Measurements from ENCODE around the gene SHFL.

Gene SHFL

DNA sequence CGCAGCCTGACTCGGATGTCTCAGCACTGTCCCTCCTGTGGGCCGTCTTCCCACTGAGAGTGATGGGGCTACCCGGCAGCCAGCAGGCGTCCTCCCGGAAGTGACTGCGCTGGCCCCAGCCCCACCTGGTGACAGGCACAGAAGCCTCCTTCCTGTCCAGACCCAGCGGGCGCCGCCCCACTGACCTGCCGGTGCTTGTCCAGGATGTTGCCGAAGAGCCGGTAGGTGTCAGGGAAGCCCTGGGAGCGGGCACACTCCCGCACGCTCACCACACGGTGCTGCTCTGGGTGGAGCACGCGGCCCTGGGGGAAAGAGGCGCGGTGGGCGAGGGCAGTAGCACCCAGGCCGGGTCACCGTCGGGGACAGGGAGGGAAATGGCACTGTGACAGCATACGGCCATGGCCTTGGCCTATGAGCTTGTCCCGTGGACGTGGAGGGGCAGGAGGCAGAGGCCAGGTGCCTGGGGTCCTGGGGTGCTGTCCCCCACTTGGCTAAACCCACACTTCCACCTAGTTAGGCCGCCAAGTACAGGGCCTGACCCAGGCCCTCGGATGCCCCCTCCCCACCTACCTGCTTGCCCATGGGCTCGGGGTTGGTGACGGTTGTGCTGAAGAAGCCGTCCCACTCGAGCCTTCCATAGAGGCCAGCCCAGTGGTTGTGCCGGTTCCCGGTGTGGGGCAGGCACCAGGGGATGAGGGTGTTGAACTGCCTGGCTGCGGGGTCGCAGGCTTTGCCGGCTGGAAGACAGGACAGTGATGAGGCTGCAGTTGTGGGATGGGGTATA is 49.6 kb downstream of the SHFL start:
- DNase-seq: no peak

DNA sequence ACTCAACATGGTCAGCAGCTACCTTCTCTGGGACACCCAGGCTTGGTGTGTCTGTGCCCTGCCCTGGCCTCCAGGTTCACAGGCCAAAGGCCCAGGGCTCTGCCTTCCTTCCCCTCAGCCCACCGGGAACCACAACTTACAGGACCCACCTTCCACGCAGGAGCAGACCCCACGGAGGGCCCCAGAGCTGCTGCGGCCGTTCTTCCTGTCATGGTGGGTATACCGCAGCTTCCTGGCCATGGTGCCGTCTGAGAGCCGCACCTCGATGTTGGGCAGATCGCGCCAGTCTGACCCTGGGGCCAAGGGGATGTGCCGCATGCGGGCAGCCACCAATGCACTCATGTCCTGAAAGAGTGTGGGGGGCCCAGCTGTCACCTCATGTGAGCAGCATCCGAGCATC is 50.8 kb downstream of the SHFL start:
- no peak for DNase-seq

DNA sequence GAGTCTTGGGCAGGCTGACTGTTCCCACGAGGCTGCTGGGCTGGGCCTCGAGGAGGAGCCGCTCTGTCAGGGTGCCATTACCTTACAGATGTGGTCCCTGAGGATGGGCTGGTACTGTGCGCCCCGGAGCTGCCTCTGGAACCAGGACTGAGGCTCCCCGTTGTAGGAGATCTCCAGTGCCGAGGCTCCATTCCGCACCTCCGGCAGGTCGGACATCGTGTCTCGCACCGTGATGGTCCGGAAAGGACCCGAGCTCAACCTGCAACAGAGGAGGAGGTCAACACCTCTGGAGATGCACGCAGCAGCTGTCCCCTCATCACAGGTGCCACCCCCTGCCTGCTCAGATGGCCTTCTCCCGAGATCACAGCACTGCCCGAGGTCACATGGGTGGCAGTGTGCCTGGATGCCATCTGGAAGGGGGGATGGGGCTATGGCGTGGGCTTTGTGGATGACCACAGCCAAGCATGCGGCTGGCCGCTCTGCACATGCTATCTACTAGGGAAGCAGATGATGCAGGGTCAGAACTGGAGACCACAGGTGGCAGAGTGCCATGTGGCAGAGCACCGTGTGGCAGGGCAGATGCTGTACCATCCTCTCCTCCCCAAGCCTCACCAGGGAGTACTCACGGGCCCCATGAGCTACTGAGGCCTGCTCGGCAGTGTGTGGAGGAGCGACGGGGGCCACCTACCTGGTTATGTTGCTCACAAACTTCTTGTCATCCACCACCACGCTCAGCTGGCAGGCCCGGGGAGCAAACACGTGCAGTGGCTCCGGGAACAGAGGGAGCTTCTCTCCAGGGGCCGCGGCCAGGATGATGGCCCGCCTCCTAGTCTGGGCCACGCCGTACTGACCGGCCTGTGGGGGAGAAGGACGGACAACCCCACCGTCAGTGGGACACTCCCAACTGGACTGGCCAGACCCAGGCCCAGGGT is 51.9 kb downstream of the SHFL start:
- DNase-seq: no peak

DNA sequence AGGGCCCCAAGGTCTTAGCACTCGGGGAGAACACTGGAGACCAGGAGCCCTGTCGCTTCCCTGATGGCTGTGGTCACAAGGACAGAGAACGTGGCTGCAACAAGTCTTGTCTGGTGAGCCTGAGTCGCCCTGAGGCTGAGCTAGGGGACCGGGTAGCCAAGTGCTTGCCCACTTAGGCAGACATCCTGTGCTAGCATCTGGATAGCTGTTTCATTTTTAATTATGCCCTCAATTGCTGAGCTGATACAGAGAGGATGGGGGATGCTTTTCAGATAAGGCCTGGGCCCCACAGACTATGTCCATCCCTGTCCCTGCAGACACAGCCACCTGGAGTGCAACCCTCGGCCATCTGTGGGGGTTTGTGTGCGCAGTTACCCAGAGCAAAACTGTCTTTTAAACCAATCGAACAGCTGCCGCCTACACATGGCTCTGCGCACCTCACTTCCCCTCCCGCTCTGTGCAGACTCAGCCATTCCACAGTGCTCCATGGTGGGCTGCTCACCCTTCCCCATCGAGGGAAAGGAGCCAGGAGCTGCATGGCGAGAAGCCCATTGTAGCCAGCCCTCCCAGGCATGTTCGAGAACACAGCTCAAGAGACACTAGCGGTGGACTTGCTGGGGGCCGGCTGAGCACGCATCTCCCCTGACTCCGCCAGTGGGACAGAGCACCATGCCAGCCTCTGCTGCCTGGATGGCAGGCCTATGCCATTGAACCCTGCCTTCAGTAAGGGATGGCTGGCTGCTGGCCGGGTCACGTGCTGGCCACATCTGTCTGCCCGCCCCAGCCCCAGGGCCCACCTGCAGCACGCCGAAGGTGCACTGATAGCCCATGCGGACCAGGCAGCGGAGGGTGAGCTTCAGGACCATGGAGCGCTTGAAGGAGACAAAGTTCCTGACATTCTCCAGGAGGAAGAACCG is 53.0 kb downstream of the SHFL start:
- DNase-seq: no peak

DNA sequence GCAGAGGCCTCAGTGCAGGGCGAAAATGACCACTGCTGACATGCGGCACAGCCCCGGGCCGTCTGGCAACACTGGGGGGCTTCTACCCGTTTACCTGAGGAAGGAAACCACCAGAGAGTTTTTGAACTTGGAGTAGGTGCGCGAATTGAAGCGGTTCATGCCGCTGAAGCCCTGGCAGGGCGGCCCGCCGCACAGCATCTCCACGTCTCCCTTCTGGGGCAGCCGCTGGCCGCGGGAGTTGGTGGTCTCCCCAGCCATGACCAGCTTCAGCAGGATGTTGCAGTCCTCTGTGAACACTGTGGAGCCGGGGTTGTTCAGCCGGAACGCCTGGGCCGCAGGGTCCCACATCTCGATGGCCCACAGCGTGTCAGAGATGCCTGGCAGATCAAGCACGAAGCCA is 53.8 kb downstream of the SHFL start:
- no peak for DNase-seq

DNA sequence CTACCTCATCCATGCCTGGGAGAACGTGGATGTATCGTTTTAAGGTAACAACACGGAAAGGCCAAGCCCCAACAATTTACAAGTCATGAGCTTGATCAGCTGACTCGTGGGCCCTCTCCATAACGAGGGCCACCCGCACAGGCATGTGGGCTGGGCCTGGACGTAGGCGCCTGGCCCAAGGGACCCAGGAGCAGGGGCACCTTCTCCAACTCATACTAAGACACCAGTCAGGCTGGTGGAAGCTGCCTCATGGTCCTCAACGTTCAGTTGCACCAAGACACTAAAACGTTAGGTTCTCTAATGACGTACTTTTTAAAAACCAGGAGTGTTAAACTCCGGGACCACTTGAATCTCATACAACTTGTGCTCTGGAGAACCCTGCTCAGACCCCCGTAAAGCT is 55.4 kb downstream of the SHFL start:
- no peak for DNase-seq

DNA sequence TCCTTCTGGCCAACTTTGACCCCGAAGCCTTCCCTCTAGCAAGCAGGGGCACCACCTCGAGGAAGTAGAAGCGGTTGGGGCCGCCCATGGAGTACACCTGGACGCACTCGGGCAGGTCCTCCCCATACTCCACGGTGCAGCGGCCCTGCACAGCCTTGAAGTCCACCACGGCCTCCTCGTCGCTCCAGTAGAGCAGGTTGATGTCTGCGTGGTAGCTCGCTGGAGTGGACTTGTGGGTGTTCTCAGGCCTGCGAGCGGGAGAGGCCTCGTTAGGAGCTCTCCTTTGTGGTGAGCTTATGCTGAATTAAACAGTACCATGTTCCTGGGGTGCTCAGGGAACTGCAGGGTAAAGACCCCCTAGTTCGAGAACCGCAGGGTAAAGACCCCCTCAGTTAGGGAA is 55.9 kb downstream of the SHFL start:
- DNase-seq: no peak

Data from CD4-positive, alpha-beta T cell treated with Interferon gamma for 1 hour (primary cell).